MV-4-11 (cell line): ENCODE results near the gene PLEKHA3.
"Not testable (repeated sequence)": the region's sequence is repeated elsewhere in the genome, so short reads cannot be mapped to it uniquely, and the experiment has no call there.

ENCODE experiments used
- DNase-seq: peaks from one replicate; lab custom pipeline; 2025; lab: John Stamatoyannopoulos, UW

PLEKHA3 gene

DNA sequence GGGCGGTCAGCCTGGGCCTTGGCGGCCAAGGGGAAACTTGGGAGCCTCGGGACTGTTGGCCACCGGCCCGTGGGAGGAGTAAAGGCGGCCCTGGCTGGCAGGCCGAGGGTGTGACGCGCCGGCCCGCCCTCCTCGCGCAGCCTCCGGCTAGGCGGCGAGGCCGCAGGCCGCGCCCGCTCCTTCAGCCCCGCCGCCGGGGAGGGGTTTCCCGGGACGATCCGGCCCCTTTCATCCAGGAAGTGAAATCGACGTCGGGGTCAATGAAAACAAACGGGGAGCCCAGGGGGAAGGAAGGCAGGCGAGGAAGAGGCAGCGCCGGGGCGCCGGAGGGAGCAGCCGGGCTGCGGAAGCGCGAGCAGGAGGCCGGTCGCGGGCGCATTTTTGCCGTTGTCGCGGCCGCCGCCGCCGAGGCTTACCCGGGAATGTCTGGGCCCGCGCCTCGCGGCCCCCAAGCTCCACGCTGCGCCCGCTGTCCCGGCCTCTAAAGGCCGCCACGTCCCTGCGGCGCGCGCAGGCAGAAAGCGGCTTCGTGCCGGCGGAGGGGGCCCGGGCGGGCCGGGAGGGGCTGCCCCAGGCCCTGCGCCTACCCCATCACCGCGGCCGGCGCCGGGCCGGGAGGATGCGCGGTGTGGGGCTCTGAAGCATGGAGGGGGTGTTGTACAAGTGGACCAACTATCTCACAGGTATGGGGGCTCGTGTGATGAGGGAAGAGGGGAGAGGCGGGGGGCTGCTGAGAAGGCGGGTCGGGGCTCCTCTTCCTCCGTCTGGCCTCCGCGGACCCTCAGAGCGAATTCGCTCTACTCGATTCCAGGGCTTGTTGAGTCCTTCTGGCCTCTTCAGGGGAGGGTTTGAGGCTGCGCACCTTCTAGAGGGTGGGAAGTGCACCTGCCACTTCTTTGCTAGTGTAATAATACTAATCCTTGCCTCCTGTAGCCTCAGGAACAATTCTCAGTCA is at the start of gene PLEKHA3:
PLEKHA3 (plus strand) TSS at position 231 of the 955 bp plus-strand sequence; CDS start at position 644, 413 bp downstream.
- peak; percentile 83 for DNase-seq

DNA sequence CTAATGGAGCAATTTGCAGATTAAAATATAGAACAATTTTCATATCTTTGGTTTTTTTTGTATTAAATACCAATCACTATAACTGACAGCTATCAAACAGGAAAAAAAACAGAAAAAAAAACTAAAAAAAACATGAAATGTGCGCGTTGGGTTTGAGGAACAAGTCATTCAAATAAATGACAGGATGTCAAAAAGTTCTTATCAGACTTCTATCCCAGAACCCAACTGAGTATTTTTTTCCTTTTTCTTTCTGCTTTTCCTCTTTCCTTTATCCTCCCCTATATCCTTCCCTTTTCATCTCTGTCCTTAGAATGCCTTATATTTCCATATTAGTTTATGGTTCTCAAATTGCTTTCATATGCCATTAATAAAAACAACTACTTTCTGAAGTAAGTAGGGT is 43.6 kb upstream of the PLEKHA3 start:
- DNase-seq: no peak

DNA sequence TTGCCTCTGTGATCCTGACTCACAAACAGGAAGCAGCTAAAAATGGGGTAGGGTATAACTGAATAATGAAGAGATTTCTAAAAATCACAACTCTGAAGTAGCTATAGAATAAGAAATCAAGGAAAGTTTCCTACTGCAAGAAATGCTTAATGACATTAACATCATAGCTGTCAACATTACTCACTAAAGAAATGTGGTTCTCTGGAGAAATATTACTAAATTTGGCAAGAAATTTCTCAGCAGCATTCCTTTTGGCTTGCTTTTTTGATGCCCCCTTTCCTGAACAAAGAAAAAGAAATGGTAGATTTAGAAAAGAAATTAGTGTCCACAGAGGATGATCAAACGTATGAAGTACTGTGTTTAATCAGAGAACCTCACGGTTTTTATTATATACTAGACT is 38.8 kb upstream of the PLEKHA3 start:
- DNase-seq: no peak

DNA sequence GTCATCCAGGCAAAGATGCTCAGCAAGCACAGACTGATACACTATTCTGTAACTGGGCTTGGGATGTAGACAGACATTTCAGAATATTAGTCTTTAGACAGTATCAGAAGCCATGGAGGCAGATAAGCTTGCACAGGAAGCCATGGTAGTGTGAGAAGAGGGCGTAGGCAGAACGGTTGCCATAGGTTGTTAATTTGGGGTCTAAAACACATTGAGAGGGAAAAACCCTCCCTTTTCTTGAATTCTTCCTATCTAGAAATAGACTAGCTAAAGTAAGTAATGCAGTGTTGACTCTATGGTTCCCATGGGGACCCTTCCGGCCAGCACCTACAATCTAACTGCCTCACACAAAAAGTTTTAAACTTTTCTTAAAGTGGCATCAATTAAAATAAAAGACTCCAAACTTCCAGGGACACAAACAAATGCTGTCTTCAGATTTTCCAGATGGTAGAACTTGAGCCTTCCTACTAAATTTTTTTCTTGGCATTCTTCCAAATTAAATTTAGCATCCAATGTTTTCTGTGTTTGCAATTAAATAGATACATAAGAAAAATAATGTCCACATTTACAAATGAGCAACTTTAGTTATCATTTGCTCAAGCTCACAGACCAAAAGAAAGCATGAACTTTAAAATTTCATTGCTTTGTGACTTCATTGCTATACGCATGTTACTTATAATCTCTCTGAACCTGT is 31.1 kb upstream of the PLEKHA3 start:
- DNase-seq: no peak

DNA sequence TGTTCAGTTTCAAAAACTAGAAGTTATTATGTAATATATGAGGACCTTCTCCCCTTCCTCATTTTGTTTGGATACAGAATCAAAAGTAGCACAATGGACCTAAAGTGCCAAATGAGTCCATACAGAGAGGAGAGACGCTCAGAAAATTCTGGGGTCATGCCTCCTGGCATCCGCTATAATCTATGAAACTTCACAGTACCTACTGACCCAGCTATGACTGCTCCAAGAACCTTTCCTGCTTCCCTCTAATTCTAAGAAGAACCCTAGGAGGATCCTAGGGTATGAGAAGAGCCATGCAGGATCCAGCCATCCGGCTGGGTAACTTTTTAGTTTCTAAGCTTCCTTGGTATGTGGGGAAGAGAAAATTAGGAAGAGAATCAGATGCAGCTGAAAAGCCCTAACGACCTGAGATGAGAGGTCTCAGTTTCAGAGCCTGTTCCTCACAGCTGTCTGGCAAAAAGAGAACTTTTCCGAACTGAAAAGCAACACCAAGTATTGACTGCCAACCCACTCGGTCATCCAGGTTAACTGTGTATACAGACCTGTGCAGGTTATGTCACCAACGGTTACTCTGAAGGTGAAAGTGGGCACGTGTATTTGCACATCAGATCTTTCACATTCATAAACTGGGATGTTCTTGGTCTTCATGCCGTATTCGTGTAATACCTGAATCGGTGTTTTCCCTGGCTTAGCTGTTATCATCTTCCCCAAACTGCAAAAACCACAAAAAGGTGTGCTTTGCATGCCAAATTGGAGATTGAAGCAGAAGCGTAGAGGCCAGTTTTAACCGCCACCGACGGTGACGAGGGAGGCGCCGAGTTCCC is 30.3 kb upstream of the PLEKHA3 start:
- DNase-seq: peak; percentile 34

DNA sequence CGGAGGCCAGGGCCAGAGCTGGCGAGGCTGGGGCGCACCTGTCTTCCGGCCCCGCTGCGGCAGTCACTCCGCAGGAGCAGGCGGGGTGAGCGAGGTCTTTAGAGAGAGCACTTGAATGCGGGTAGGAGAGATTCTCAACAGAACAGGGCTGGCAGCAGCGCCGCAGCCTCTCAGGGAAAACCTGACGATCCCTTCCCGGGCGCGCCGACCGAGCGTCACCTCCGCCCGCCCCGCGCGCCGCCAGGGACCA is 29.8 kb upstream of the PLEKHA3 start:
- DNase-seq: no peak

DNA sequence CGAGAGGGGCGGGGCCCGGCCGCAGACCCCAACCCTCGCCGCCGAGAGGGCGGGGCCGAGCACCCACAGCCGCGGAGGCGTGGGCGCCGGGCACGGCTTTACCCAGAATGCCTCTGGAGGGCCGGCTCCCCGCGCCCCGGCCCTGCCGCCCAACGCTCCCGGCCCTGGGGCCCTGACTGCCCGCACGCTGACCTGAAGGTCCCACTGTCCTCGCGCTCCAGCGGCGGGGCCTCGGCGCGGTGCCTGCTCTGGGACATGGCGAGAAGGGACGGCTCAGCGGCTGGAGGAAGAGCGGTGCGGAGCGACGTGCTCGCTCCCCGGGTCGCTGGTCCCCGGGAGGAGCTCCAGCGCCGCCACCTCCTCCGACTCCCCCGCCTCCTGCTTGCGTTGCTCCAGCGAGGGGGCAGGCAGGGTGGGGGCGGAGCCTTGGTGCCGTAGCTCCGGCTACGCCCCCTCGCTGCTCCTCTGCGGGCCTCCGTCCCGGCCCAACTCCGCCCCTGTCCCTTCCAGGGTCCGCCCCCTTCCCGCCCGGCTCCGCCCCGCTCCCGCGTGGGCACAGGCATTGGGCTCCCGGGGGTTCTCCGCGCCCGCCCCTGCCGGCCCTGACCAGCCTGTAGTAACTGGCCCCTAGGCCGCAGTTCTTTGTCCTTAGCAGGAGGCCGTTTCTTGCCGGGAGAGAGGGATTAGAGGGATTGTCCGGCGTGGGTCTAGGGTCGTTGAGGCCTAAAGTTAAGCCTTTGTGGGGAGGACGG is 29.3 kb upstream of the PLEKHA3 start, which contains the start of the genes PJVK and PRKRA:
PJVK (plus strand) TSS at position 605 of the 752 bp plus-strand sequence. CDS start 2,032 bp downstream, outside the sequence.
PRKRA (minus strand) TSS at position 402 of the 752 bp plus-strand sequence; CDS start at position 257, 145 bp downstream.
- peak; percentile 94 for DNase-seq

DNA sequence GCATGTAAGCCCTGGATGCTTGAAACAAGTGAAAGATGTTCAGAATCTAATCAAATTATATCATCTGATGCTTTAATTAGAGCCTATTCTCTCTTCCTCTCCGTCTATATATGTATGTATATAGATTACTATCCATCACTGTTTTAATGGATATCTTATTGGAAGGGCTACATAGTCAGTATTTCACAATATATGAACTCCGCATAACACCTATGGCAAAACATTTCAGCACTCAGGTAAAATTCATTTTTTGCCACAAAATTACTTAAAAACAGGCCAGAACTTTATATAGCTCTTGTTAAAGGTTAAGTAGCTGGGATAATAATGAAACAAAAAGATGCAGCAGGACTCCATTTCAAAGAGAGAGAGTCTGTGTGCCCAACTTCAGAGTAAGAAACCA is 27.9 kb upstream of the PLEKHA3 start:
- no peak for DNase-seq

DNA sequence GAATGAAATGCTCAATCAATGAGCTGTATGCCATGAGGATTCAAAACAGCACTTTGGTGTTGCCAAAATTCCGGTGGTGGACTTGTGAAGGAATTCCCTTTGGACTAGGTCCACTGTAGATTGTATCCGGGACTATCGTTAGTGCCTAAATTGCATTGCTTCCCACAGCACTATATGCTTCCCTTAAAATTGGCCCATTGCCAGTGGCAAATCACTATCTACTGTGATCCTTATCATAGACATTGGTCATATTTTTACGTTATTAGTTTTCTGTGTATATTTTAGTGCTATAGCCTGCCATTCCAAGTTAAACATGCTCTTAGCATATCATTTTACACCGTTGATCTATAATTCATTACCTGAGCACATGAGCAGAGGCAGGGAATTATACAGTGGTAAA is 27.4 kb upstream of the PLEKHA3 start:
- DNase-seq: no peak

DNA sequence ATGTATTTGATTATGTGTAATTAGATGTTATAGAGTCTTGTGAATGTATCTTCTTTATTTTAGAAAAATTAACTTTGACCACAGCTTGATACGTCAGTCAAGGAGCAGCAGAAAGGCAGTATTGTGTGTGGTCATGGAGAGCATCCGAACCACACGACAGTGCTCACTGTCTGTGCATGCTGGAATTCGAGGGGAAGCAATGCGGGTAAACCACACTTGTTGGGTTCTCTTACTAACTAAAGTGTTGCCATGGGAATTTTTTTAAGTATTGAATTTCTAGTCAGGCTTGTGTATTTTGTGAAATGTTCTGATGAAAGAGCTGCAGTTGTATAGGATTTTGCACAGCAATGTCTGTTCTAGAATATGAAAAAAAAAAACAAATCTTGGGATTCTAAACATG is 24.3 kb upstream of the PLEKHA3 start:
- no peak for DNase-seq

DNA sequence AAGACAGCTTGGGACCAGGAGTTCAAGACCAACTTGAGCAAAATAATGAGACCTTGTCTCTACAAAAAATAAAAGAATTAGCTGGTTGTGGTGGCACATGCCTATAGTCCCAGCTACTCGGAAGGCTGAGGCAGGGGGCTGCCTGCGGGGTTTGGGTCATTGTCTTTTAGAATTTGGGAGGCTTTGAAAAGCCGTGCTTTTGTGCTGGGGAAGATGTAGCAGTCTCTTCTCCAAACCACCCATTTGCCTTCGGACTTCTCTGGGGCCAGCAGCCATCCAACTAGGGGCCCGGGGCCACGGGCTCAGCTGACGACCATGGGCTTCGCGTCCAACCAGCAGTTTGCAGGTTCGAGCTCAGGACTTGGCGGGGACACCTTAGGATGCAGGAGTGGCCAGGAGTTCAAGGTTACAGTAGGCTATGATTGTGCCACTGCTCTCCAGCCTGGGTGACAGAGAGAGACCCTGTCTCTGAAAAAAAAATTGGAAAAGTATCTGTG is 22.8 kb upstream of the PLEKHA3 start:
- DNase-seq: no peak

DNA sequence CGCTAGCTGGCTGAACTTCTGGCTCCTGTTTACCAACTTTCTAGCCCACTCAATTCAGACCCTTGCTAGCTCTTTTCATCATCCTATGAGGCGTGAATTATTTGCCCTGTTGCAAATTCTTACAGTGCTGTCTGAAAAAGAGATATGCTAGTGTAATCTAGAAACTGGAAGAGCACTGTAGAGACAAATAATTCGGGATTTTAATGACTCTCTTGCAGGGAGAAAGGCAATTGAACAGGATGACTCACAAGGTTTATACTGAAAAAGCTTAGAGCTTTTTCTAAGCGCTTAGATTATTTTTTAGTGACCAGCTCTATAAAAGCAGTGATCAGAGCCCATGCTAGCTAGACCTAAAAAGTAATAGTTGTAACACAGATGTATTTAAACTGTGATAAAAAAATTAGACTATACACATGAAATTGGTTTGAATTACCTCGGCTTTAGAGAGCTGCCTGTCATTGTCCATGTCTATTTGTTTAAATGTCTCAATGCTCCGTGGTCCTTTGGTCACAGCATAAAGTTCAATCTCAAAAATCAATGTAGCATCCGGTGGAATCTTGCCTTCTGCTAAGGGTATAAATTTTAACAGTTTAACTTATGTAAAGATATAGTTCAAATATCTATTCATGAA is 10.9 kb upstream of the PLEKHA3 start:
- no peak for DNase-seq

DNA sequence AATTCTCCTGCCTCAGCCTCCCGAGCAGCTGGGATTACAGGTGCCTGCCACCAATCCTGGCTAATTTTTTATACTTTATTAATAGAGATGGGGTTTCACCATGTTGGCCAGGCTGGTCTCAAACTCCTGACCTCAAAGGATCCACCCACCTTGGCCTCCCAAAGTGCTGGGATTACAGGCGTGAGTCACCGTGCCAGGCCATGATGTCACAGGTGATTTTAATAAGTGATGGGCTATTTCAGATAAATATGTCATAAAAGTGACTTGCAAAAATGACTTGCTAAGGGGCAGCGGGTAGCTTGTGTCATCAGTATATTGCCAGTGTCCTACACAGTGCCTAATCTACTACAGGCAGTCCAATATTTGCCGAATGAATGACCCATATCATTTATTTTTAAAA is 8.9 kb upstream of the PLEKHA3 start:
- not testable (repeated sequence) for DNase-seq

DNA sequence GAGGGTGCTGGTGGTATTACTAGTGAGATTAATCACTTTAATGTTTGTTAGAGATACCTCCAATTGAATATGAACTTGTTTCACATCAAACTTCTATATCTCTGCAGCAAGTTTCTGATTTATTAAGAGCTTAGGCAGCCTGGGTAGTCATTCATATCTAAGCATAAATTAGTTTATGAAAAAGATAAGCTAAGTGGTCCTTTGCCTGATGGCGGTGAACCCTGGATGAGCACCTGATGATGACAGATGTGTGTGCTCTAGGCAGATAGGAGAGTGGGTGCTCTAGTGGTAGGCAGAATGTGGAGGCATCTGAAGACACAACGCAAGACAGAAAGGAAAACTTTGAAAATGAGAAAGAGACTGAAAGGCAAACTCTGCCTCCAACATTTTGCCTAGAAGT is 6.9 kb upstream of the PLEKHA3 start:
- DNase-seq: no peak

DNA sequence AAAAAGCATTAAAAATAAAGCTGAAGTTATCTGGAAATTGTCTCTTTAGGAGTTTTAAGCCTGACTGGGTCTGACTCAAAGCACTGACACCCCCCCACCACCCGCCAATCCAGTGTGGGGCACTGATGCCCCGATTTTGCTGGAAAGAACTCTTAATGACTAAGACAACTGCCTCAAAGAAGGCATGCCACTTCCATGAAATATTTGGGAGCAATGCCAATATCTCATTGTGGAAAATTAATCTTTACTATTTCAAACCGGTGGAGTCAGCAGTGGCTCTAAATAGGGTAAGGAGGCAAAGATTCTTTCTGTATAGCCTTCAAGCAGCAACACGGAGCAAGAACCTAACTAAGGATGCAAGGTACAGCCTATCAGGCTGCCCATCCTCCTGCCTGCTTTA is 6.3 kb upstream of the PLEKHA3 start:
- DNase-seq: no peak

DNA sequence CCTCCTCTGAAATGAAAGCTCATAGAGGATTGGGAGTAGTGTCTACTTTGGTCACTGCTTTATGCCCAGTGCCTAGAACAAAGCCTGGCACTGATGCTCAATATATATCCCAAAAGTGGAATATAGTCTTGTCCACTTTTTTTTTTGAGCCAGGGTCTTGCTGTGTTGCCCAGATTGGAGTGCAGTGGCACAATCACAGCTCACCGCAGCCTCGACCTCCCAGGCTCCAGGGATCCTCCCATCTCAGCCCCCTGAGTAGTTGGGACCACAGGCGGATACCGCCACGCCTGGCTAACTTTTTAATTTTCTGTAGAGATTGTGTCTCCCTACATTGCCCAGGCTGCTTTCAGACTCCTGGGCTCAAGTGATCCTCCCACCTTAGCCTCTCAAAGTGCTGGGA is 5.7 kb upstream of the PLEKHA3 start:
- DNase-seq: no peak

DNA sequence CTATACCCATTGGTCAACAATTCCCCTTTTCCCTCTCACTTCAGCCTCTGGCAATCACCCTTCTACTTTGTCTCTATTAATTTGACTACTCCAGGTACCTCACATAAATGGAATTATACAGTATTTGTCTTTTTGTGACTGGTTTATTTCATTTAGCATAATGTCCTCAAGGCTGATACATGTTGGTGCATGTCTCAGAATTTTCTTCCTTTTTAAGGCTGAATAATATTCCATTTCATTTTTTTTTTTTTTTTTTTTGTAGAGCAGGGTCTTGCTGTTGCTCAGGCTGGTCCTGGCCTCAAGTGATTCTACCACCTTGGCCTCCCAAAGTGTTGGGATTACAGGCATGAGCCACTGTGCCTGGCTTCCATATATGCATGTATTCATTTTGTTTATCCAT is 3.8 kb upstream of the PLEKHA3 start:
- DNase-seq: no peak

DNA sequence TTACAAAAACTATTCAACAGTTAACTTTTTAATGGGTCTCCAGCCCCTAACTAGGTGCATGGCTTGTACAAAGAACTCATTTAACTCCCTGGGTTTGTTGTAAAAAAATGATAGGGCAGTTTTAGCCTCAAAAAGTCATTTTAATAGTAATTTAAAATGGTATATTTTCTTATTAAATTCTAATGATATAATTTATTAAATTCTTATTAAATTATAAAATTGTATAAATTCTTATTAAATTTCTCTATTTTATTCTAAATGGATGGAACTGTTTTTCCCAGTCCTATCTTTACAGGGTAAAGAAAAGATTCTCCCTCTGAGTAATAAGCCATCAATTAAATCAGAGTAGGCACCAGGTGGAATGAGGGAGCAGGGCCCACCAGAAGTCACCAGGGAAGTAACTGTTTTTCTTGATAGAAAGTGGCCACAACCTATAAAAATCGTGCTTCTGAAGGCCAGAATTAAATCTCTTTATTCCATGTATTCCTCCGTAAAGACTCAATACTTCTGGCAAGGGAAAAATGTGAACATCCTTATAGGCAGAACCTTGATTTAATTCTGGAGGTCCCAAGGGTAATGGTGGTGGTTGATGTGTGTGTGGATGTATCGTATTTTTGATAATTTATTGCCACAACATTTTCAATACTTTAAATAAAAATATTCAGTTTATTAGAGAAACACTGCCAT is 2.7 kb upstream of the PLEKHA3 start:
- no peak for DNase-seq

DNA sequence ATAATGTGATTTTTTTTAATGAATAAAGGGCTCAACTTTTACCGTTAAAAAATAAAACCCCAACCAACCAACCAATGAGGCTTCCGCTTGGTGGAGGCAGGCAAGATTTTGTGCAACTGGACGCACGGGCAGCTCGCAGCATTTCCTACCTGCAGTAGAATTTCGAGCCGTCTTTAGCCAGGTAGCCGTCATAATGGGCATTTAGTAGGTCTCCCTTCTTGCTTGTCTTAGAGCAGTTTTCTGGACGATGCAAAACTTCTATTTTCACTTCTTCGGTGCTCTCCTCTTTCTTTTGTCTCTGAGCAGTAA is 2.2 kb upstream of the PLEKHA3 start:
- no peak for DNase-seq

DNA sequence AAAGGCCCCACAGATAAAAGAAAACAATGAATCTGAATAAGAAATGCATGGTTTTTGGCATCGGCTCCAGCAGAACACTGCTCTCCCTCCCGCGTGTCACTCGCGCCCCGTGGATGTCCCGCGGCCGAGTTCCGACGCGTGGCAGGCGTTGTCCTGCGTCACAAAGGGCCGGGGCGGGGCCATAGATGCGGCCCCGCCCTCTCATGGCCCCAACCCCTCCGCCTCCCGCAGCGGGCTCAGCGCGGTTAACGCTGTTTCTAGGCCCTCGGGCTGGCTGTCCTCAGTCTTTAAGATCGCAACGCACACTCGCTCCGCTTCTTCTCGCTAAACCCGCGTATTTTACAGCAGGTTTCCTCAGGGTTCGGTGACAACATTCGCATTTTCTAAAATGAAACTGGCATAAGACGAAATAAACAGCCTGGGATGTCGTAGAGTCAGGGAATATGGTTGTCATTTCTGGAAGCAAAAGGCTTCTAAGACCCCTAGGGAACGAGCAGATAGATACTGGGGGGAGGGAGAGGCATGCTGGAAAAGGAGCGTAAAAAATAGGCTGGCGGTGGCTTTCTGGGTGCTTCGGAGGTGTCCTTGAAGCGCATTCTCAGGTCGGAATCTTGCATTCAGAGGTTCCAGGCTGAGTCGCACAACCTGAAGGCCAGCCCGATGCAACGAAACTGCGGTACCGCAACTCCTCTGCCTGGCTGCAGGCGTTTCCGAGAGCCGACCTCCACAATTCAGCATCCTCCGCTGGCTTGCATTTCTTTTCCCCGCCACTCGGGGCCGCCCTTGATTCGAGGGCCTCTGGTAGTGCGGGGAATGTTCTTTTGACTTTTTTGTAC is 1.6 kb upstream of the PLEKHA3 start, which contains the start of gene FKBP7:
FKBP7 (minus strand) TSS at position 162 of the 836 bp plus-strand sequence; CDS start at position 61, 101 bp downstream.
- DNase-seq: peak; percentile 77
